Measurements from ENCODE around the gene CKAP5. TPM values are rescaled to one million over a fixed set of nuclear protein-coding genes. Genes with fewer than 3 reads are reported as not detected.

CKAP5 gene
- polyA plus RNA-seq, 1 experiment: 84.0 TPM

- no peak overlapping the region for H3K4me3 ChIP-seq (ENCODE audit: low read depth, low read length)
- no peak for DNase-seq (ENCODE audit: low read depth)
- H3K36me3 ChIP-seq (ENCODE audit: control insufficient read depth, insufficient read depth, low read length): peaks cover 28% of the 10 kb centered on the region
- no peaks in the 10 kb centered on the region for H3K27me3 ChIP-seq (ENCODE audit: control insufficient read depth, insufficient read depth, low read length)
- ChIA-PET POLR2A (no interaction called here), CTCF (no interaction called here)
- TF ChIP-seq CTCF (IDR thresholded peaks at IDR 0.05; ENCODE audit: insufficient read depth, low read depth, low read length): no peak
Observed at GRCh38 chr11:46705070-46705688, 140.9 kb downstream of the CKAP5 start.

GRCh38 chr11:46701078-46701654 is 144.9 kb downstream of the CKAP5 start:
- peaks cover 31% of the 10 kb centered on the region for H3K36me3 ChIP-seq (ENCODE audit: control insufficient read depth, insufficient read depth, low read length)

DNA sequence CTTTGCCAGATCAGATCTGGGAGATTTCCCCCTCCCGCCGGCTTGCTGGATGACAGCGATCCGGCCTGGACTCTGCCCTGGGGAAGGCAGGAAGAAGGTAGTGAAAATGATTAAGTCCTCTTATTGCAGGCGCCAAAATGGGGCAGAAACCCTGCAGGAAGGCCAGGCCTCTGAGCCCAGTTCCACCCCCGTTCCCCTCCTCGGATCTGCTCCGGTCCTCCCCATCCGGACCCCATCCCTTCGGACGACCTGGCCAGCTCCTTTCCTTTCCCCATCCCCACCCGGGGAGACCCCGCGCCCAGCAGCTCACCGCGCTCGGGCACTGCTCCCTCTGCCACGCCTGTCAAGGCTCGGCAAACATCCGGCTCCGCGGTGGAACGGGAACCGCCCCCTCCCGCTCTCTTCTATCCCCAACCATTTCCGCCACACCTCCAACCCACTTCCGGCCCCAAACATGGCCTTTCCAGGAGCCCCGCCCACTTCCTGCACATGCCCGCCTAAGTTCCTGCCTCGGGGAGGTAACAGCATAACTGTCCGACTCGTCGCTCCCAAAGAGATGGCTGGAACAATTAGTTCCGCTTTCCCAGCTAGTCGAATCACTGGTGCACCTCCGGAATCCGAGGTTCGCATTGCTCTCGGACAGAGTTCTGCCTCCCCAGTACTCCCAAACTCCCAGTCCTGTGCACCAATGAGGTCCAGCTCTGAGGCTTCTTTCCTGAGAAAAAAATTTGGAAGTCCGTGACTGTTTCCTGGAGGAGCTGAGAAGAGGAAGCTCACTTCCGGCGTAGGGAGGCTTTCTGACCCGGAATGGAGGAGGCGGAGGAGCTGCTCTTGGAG is 145.6 kb downstream of the CKAP5 start, which contains the start of the genes ARHGAP1 and ZNF408:
ARHGAP1 (minus strand) TSS at position 379 of the 837 bp plus-strand sequence. CDS start 4,512 bp downstream, outside the sequence.
ZNF408 (plus strand) TSS at position 791 of the 837 bp plus-strand sequence; CDS start at position 808, 17 bp downstream.
- Histone ChIP-seq H3K4me3 (ENCODE audit: low read depth, low read length) (peak within 1 kb of the TSS; percentile 92), H3K36me3 (ENCODE audit: control insufficient read depth, insufficient read depth, low read length) (peaks cover 31% of the 10 kb centered on the region), H3K27me3 (ENCODE audit: control insufficient read depth, insufficient read depth, low read length) (no peaks in the 10 kb centered on the region)
- POLR2A ChIA-PET: interaction anchor here (1.5 kb wide), 1 partner anchor 11 kb away, joined by 3 read pairs; no protein-coding TSS in a partner anchor
- peak; percentile 87 for DNase-seq (ENCODE audit: low read depth)
- CTCF ChIA-PET: interaction anchor here (1.1 kb wide), 1 partner anchor 11 kb away, joined by 3 read pairs; no protein-coding TSS in a partner anchor
- no peak for TF ChIP-seq CTCF (IDR thresholded peaks at IDR 0.05; ENCODE audit: insufficient read depth, low read depth, low read length)

More at GRCh38 chr11:46701078-46701654, 144.9 kb downstream of the CKAP5 start:
- POLR2A ChIA-PET: interaction anchor here (1.5 kb wide), 1 partner anchor 10 kb away, joined by 3 read pairs; no protein-coding TSS in a partner anchor
- Histone ChIP-seq H3K4me3 (ENCODE audit: low read depth, low read length) (peak overlapping the region; percentile 92), H3K27me3 (ENCODE audit: control insufficient read depth, insufficient read depth, low read length) (no peaks in the 10 kb centered on the region)
- DNase-seq (ENCODE audit: low read depth): no peak
- no peak for TF ChIP-seq CTCF (IDR thresholded peaks at IDR 0.05; ENCODE audit: insufficient read depth, low read depth, low read length)
- CTCF ChIA-PET: interaction anchor here (1.1 to 1.3 kb wide), 2 partner anchors 10 to 13 kb away, joined by 3 to 4 read pairs; no protein-coding TSS in a partner anchor

GRCh38 chr11:46698597-46698996 is 147.5 kb downstream of the CKAP5 start:
- DNase-seq (ENCODE audit: low read depth): no peak
- Histone ChIP-seq H3K4me3 (ENCODE audit: low read depth, low read length) (no peak overlapping the region), H3K27me3 (ENCODE audit: control insufficient read depth, insufficient read depth, low read length) (no peaks in the 10 kb centered on the region), H3K36me3 (ENCODE audit: control insufficient read depth, insufficient read depth, low read length) (peaks cover 30% of the 10 kb centered on the region)
- ChIA-PET POLR2A (no interaction called here), CTCF (interaction anchor here (1.0 to 1.2 kb wide), 2 partner anchors 10 to 24 kb away, joined by 3 to 4 read pairs; no protein-coding TSS in a partner anchor)
- no peak for TF ChIP-seq CTCF (IDR thresholded peaks at IDR 0.05; ENCODE audit: insufficient read depth, low read depth, low read length)
